SH-SY5Y (cell line): Measurements from ENCODE around the gene TSPO.

Experiments used
- GATA2 ChIP-seq: IDR thresholded peaks from 2 replicates; pipeline ENCODE4 v1.6.1; 2011; ENCODE audit warnings: mild to moderate bottlenecking, low read depth, low read length
- GATA3 ChIP-seq: IDR thresholded peaks from 2 replicates; pipeline ENCODE4 v1.6.1; 2011; ENCODE audit warnings: low read depth, mild to moderate bottlenecking, low read length, moderate library complexity

- TF ChIP-seq GATA3 (no peak), GATA2 (no peak)
These were observed 22.2 kb downstream of the TSPO start for GRCh38 chr22:43173566-43173965.
